Epidermal melanocyte (primary cell): ENCODE measurements around the gene PWP1.
A peak's percentile ranks its signal among the peaks of the same experiment; 100 is the strongest.

Experiments used
- DNase-seq: peaks from one replicate; pipeline ENCODE4 v3.0.0; 2011; ENCODE audit warnings: low spot score; ENCODE audit not compliant: insufficient read length

The PWP1 gene

GRCh38 chr12:107735763-107736162 is 50.2 kb downstream of the PWP1 start:
- DNase-seq, result no peak

GRCh38 chr12:107736914-107737313 is 51.3 kb downstream of the PWP1 start:
- no peak for DNase-seq

- DNase-seq, result no peak
These were observed 62.9 kb downstream of the PWP1 start for GRCh38 chr12:107748472-107748871.

GRCh38 chr12:107749083-107749482 is 63.5 kb downstream of the PWP1 start:
- no peak for DNase-seq

GRCh38 chr12:107759410-107759809 is 73.8 kb downstream of the PWP1 start:
- DNase-seq, result no peak

- no peak for DNase-seq
These were observed 74.7 kb downstream of the PWP1 start for GRCh38 chr12:107760207-107760808.

- peak; percentile 95 for DNase-seq
These were observed 75.4 kb downstream of the PWP1 start, which contains the start of gene PRDM4 for GRCh38 chr12:107760809-107761501. PRDM4 (minus strand) TSS chr12:107761137; CDS start chr12:107760515, 622 bp downstream.

GRCh38 chr12:107761502-107761904 is 75.9 kb downstream of the PWP1 start:
- DNase-seq, result no peak
